GM15510 (cell line): ENCODE data around the gene MVB12B.

Experiments used
- POLR2A ChIP-seq: IDR thresholded peaks from 3 replicates; pipeline ENCODE4 v1.6.1; 2011; ENCODE audit warnings: borderline replicate concordance; ENCODE audit not compliant: insufficient read length; ENCODE audit errors: extremely low read depth

MVB12B gene

GRCh38 chr9:126407114-126407870, 80.7 kb downstream of the MVB12B start:
- no peak for TF ChIP-seq POLR2A

GRCh38 chr9:126408004-126408403, 81.4 kb downstream of the MVB12B start:
- TF ChIP-seq POLR2A: no peak

- TF ChIP-seq POLR2A: no peak
These were observed 83.6 kb downstream of the MVB12B start for GRCh38 chr9:126410229-126410628.

- no peak for TF ChIP-seq POLR2A
These were observed 84.8 kb downstream of the MVB12B start for GRCh38 chr9:126411225-126411947.

- no peak for TF ChIP-seq POLR2A
These were observed 85.3 kb downstream of the MVB12B start for GRCh38 chr9:126411948-126412284.

- TF ChIP-seq POLR2A: no peak
These were observed 86.3 kb downstream of the MVB12B start for GRCh38 chr9:126412905-126413304.

GRCh38 chr9:126413391-126414068, 86.9 kb downstream of the MVB12B start:
- TF ChIP-seq POLR2A: no peak

- TF ChIP-seq POLR2A: no peak
These were observed 89.2 kb downstream of the MVB12B start for GRCh38 chr9:126415741-126416370.

GRCh38 chr9:126417043-126417442, 90.4 kb downstream of the MVB12B start:
- TF ChIP-seq POLR2A: no peak

- TF ChIP-seq POLR2A: no peak
These were observed 91.1 kb downstream of the MVB12B start for GRCh38 chr9:126417684-126418083.

- no peak for TF ChIP-seq POLR2A
These were observed 92.0 kb downstream of the MVB12B start for GRCh38 chr9:126418608-126419007.

- TF ChIP-seq POLR2A: no peak
These were observed 92.8 kb downstream of the MVB12B start for GRCh38 chr9:126419475-126419874.

GRCh38 chr9:126420135-126420534, 93.5 kb downstream of the MVB12B start:
- no peak for TF ChIP-seq POLR2A

GRCh38 chr9:126420643-126421564, 94.3 kb downstream of the MVB12B start:
- TF ChIP-seq POLR2A: no peak

GRCh38 chr9:126421567-126422428, 95.2 kb downstream of the MVB12B start:
- no peak for TF ChIP-seq POLR2A
